ENCODE results near the gene RCBTB1.
"Not testable (repeated sequence)": the region's sequence is repeated elsewhere in the genome, so short reads cannot be mapped to it uniquely, and the experiment has no call there.

Gene RCBTB1

DNA sequence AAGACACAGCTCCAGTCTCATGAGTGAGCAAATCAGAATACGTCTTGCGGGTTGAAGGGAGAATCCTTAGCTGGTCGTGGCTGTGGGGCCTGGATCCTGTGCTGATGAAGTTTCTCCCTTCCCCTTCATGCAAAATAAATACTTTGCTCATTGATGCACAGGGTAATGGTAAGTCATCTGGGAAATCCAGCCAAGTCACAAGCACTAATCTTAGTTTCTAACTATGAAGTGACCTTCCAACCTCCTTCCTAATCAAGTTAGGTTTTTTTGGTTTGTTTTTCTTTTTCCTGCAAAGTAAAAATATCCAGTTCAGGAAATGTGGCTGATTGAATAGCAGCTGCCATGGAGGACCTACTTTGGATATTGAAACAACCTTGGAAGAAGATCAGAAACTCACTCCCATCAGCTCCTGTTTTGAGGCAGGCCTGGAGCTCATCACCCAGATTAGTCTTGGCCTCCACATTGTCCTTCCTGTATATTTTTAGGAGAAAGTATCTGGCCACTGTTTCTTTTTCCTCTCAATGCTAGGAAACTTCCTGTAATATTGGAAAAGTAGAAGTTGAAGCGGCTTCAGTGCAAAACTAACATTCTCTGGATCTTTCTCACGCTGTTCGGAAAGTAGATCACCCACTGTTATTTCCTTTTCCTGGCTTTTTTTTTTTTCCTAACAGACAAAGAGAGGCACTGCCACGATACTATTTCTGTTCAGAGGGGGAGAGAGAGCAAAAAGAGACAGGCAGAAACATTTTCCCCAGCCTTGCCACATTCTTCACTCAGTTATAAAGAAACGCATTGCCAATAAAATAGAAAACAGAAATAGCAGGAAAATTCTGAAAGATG is 30.7 kb upstream of the RCBTB1 start:
- Histone ChIP-seq H3K4me3 (ENCODE audit: insufficient read length, low read depth) (no peak overlapping the region), H3K9ac (ENCODE audit: insufficient read length, low read depth) (no peak overlapping the region), H3K4me1 (ENCODE audit: insufficient read depth, insufficient read length) (no peaks in the 10 kb centered on the region), H3K27me3 (ENCODE audit: insufficient read depth, insufficient read length) (no peaks in the 10 kb centered on the region), H3K36me3 (ENCODE audit: insufficient read depth, insufficient read length, low read length) (no peaks in the 10 kb centered on the region), H3K9me3 (ENCODE audit: insufficient read depth, low read length) (no peaks in the 10 kb centered on the region)
- no peak for TF ChIP-seq YY1 (IDR thresholded peaks at IDR 0.05; ENCODE audit: insufficient read depth, insufficient read length)
- no peak for TF ChIP-seq SUZ12 (IDR thresholded peaks at IDR 0.05; ENCODE audit: extremely low read depth, insufficient read depth, insufficient read length)
- TF ChIP-seq ZNF274 (IDR thresholded peaks at IDR 0.05; ENCODE audit: low read depth, low read length), result no peak
- no peak for DNase-seq (ENCODE audit: low read depth, low spot score)

DNA sequence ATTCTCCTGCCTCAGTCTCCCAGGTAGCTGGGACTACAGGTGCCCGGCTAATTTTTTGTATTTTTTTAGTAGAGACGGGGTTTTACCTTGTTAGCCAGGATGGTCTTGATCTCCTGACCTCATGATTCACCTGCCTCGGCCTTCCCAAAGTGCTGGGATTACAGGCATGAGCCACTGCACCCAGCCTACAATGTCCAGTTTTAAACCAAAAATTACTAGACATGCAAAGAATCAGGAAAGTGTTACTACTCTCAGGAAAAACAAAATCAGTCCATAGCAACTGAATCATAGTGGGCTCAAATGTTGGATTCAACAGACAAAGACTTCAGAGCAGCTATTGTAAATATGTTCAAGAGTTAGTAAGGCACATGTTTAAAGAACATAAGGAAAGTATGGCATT is 26.7 kb upstream of the RCBTB1 start:
- H3K4me3 ChIP-seq (ENCODE audit: insufficient read length, low read depth); H3K27me3 ChIP-seq (ENCODE audit: insufficient read depth, insufficient read length); H3K4me1 ChIP-seq (ENCODE audit: insufficient read depth, insufficient read length); H3K36me3 ChIP-seq (ENCODE audit: insufficient read depth, insufficient read length, low read length); H3K9me3 ChIP-seq (ENCODE audit: insufficient read depth, low read length); H3K9ac ChIP-seq (ENCODE audit: insufficient read length, low read depth); DNase-seq (ENCODE audit: low read depth, low spot score): not testable (repeated sequence)

DNA sequence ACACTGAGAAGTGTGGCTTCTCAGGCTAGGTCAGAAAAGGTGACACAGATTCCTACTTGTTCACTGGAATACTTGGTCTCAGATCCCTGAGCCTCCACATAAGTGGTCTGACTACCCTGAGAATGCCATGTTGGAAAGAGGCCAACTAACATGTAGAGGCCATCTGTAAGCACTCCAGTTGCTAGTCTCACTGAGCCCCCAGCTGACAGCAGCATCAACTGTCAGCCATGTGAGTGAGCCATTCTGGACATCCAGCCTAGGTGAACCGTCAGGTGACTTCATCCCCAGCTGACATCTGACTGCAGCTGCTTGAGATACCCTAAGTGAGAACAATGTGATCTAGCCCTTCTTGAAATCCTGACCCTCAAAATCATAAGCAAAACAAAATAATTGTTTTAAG is 24.8 kb upstream of the RCBTB1 start:
- H3K9ac ChIP-seq (ENCODE audit: insufficient read length, low read depth), result no peak overlapping the region
- TF ChIP-seq ZNF274 (IDR thresholded peaks at IDR 0.05; ENCODE audit: low read depth, low read length), result no peak
- no peak for TF ChIP-seq YY1 (IDR thresholded peaks at IDR 0.05; ENCODE audit: insufficient read depth, insufficient read length)
- TF ChIP-seq SUZ12 (IDR thresholded peaks at IDR 0.05; ENCODE audit: extremely low read depth, insufficient read depth, insufficient read length), result no peak
- H3K9me3 ChIP-seq (ENCODE audit: insufficient read depth, low read length), result no peaks in the 10 kb centered on the region
- no peak overlapping the region for H3K4me3 ChIP-seq (ENCODE audit: insufficient read length, low read depth)
- H3K27me3 ChIP-seq (ENCODE audit: insufficient read depth, insufficient read length), result no peaks in the 10 kb centered on the region
- no peaks in the 10 kb centered on the region for H3K36me3 ChIP-seq (ENCODE audit: insufficient read depth, insufficient read length, low read length)
- no peak for DNase-seq (ENCODE audit: low read depth, low spot score)
- no peaks in the 10 kb centered on the region for H3K4me1 ChIP-seq (ENCODE audit: insufficient read depth, insufficient read length)

DNA sequence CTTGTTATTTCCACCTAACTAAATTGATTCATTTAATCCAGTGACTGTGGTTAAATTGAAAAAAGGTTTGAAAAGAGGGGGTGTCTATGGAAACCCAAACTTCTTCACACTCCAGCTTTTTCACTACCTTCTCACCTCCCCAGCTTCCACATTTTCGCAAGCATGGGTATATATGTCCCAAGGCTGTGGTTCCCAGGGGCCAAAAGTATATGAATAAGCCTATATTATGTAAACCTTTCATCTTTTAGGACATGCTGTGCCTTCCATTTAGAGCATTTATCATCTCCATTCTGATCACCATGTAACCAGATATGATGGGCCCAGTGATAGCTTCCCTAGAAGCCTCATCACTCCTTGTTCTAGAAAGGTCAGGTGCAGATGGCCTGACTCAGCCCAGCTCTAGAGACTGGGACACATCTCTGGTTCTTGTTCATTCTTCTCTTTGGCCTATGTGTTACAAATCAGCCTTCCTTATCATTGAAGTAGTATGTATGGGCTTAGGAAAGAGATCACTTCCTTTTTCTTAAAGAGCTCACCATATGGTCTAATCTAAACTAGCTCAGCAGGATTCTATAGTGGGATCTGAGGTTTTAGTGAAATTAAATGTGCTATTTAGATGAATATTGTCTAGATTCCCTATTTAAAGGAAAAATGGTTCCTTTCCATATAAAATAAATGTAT is 23.4 kb upstream of the RCBTB1 start:
- no peaks in the 10 kb centered on the region for H3K27me3 ChIP-seq (ENCODE audit: insufficient read depth, insufficient read length)
- no peaks in the 10 kb centered on the region for H3K9me3 ChIP-seq (ENCODE audit: insufficient read depth, low read length)
- no peak overlapping the region for H3K9ac ChIP-seq (ENCODE audit: insufficient read length, low read depth)
- H3K4me3 ChIP-seq (ENCODE audit: insufficient read length, low read depth), result no peak overlapping the region
- DNase-seq (ENCODE audit: low read depth, low spot score), result no peak
- no peaks in the 10 kb centered on the region for H3K4me1 ChIP-seq (ENCODE audit: insufficient read depth, insufficient read length)
- no peaks in the 10 kb centered on the region for H3K36me3 ChIP-seq (ENCODE audit: insufficient read depth, insufficient read length, low read length)
- TF ChIP-seq SUZ12 (IDR thresholded peaks at IDR 0.05; ENCODE audit: extremely low read depth, insufficient read depth, insufficient read length), result no peak
- TF ChIP-seq ZNF274 (IDR thresholded peaks at IDR 0.05; ENCODE audit: low read depth, low read length), result no peak
- TF ChIP-seq YY1 (IDR thresholded peaks at IDR 0.05; ENCODE audit: insufficient read depth, insufficient read length), result no peak

DNA sequence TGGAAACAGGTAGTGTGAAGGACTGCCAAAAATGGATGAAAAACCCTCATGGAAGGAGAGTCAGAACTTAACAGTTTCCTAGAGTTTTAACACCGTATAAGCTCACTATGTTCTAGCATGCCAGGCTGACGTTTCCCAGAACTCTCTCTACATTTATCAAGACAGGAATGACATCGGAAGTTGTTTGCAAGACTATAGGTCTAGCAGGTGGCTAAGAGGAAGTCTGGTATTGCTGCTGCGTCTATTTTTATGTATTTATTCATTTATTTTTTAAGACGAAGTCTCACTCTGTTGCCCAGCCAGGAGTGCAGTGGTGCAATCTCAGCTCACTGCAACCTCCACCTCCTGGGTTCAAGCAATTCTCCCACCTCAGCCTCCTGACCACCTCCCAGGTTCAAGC is 22.4 kb upstream of the RCBTB1 start:
- H3K9me3 ChIP-seq (ENCODE audit: insufficient read depth, low read length), result no peaks in the 10 kb centered on the region
- no peaks in the 10 kb centered on the region for H3K4me1 ChIP-seq (ENCODE audit: insufficient read depth, insufficient read length)
- DNase-seq (ENCODE audit: low read depth, low spot score), result no peak
- H3K36me3 ChIP-seq (ENCODE audit: insufficient read depth, insufficient read length, low read length), result no peaks in the 10 kb centered on the region
- no peak overlapping the region for H3K4me3 ChIP-seq (ENCODE audit: insufficient read length, low read depth)
- no peaks in the 10 kb centered on the region for H3K27me3 ChIP-seq (ENCODE audit: insufficient read depth, insufficient read length)
- no peak overlapping the region for H3K9ac ChIP-seq (ENCODE audit: insufficient read length, low read depth)
- TF ChIP-seq ZNF274 (IDR thresholded peaks at IDR 0.05; ENCODE audit: low read depth, low read length), result no peak
- TF ChIP-seq SUZ12 (IDR thresholded peaks at IDR 0.05; ENCODE audit: extremely low read depth, insufficient read depth, insufficient read length), result no peak

DNA sequence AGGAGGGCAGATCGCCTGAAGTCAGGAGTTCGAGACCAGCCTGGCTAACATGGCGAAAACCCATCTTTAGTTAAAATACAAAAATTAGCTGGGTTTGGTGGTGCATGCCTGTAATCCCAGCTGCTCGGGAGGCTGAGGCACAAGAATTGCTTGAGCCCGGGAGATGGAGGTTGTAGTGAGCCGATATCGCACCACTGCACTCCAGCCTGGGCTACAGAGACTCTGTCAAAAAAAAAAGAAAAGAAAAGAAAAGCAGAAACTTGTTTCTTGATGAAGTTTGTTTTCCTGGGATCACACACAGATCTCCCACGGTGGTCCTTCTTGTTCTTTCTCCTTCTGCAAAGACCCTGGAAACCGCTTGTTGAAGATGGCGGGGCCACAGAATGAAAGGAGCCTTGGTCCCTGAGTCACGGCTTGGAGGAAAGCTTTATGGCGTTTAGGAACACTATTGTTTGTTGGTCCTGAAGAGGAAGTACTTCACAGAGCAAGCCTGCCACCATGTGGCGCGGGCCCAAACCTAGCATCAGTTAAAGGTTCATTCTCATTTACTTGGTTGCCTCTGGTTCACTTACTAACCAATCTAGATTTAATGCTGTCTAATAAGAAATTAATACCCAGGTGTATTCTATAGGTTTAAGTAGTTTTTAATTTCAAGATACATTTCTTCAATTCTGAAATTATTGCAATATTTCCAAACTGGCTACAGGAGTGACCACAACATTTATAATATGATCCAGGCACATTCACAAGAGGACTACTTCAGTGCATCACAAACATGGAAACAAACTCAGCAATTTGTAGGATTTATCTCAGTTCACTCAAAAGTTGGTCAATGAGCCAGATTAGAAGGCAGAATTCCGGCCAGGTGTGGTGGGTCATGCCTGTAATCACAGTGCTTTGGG is 21.6 kb upstream of the RCBTB1 start:
- Histone ChIP-seq H3K9ac (ENCODE audit: insufficient read length, low read depth) (no peak overlapping the region), H3K4me1 (ENCODE audit: insufficient read depth, insufficient read length) (no peaks in the 10 kb centered on the region), H3K27me3 (ENCODE audit: insufficient read depth, insufficient read length) (no peaks in the 10 kb centered on the region), H3K36me3 (ENCODE audit: insufficient read depth, insufficient read length, low read length) (no peaks in the 10 kb centered on the region), H3K4me3 (ENCODE audit: insufficient read length, low read depth) (no peak overlapping the region), H3K9me3 (ENCODE audit: insufficient read depth, low read length) (no peaks in the 10 kb centered on the region)
- TF ChIP-seq SUZ12 (IDR thresholded peaks at IDR 0.05; ENCODE audit: extremely low read depth, insufficient read depth, insufficient read length) (no peak), YY1 (IDR thresholded peaks at IDR 0.05; ENCODE audit: insufficient read depth, insufficient read length) (no peak), ZNF274 (IDR thresholded peaks at IDR 0.05; ENCODE audit: low read depth, low read length) (no peak)
- DNase-seq (ENCODE audit: low read depth, low spot score), result peak; percentile 54

DNA sequence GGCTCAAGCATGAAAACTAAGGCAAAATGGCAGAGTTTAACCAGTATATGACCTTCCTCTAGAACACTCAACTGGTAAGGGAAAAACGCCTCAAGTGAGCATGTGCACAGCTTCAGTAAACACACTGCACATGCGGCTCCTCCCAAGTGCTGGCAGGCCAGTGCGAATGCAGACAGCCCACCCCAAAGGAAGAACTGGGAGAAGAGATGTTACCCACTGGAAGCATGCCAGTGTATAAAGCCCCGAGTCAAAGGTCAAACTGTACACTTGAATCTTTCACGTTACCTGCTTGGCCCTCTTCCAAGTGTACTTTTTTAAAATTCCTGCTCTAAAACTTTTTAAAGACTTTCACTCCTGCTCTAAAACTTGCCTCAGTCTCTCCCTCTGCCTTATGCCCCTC is 19.2 kb upstream of the RCBTB1 start:
- Histone ChIP-seq H3K4me3 (ENCODE audit: insufficient read length, low read depth) (no peak overlapping the region), H3K4me1 (ENCODE audit: insufficient read depth, insufficient read length) (no peaks in the 10 kb centered on the region), H3K9me3 (ENCODE audit: insufficient read depth, low read length) (no peaks in the 10 kb centered on the region), H3K36me3 (ENCODE audit: insufficient read depth, insufficient read length, low read length) (no peaks in the 10 kb centered on the region), H3K9ac (ENCODE audit: insufficient read length, low read depth) (no peak overlapping the region), H3K27me3 (ENCODE audit: insufficient read depth, insufficient read length) (no peaks in the 10 kb centered on the region)
- TF ChIP-seq ZNF274 (IDR thresholded peaks at IDR 0.05; ENCODE audit: low read depth, low read length), result no peak
- no peak for TF ChIP-seq SUZ12 (IDR thresholded peaks at IDR 0.05; ENCODE audit: extremely low read depth, insufficient read depth, insufficient read length)
- TF ChIP-seq YY1 (IDR thresholded peaks at IDR 0.05; ENCODE audit: insufficient read depth, insufficient read length), result no peak
- no peak for DNase-seq (ENCODE audit: low read depth, low spot score)

DNA sequence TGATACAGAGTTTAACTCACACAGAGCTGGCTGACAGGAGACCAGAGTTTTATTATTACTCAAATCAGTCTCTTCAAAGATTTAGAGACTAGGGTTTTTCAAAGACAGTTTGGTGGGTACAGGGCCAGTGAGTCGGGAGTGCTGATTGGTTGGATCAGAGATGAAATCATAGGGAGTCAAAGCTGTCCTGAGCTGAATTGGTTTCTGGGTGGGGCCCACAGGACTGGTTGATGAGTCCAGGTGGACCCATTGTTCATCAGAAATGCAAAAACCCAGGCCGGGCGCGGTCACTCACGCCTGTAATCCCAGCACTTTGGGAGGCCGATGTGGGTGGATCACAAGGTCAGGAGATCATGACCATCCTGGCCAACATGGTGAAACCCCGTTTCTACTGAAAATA is 17.3 kb upstream of the RCBTB1 start:
- H3K4me1 ChIP-seq (ENCODE audit: insufficient read depth, insufficient read length); DNase-seq (ENCODE audit: low read depth, low spot score); H3K27me3 ChIP-seq (ENCODE audit: insufficient read depth, insufficient read length); H3K4me3 ChIP-seq (ENCODE audit: insufficient read length, low read depth); H3K9me3 ChIP-seq (ENCODE audit: insufficient read depth, low read length); H3K9ac ChIP-seq (ENCODE audit: insufficient read length, low read depth); H3K36me3 ChIP-seq (ENCODE audit: insufficient read depth, insufficient read length, low read length): not testable (repeated sequence)
